ENCODE results near the gene APOBEC3B. TPM values are rescaled to one million over a fixed set of nuclear protein-coding genes. Genes with fewer than 3 reads are reported as not detected.
A peak's percentile ranks its signal among the peaks of the same experiment; 100 is the strongest.
"Not testable (repeated sequence)": the region's sequence is repeated elsewhere in the genome, so short reads cannot be mapped to it uniquely, and the experiment has no call there.

APOBEC3B gene
- 3.2 and 5.5 TPM in 2 replicates for total RNA-seq (2014; rRNA removed; shearing (Covaris generic))

- DNase-seq (ENCODE audit: low spot score), result peak; percentile 82
Measured at GRCh38 chr22:38981992-38982927, at the start of gene APOBEC3B. Gene APOBEC3B (plus strand): TSS chr22:38982347. CDS start chr22:38982454, 107 bp downstream.

- DNase-seq (ENCODE audit: low spot score), result peak; percentile 84
Measured at GRCh38 chr22:38935023-38935422, 47.1 kb upstream of the APOBEC3B start.

- no peak for DNase-seq (ENCODE audit: low spot score)
Measured at GRCh38 chr22:38935616-38936015, 46.5 kb upstream of the APOBEC3B start.

- DNase-seq (ENCODE audit: low spot score), result peak; percentile 19
Measured at GRCh38 chr22:38936562-38936961, 45.6 kb upstream of the APOBEC3B start.

- DNase-seq (ENCODE audit: low spot score), result no peak
Measured at GRCh38 chr22:38937036-38937435, 45.1 kb upstream of the APOBEC3B start.

- no peak for DNase-seq (ENCODE audit: low spot score)
Measured at GRCh38 chr22:38937541-38937940, 44.6 kb upstream of the APOBEC3B start.

- no peak for DNase-seq (ENCODE audit: low spot score)
Measured at GRCh38 chr22:38938221-38938620, 43.9 kb upstream of the APOBEC3B start.

GRCh38 chr22:38938925-38939324, 43.2 kb upstream of the APOBEC3B start:
- DNase-seq (ENCODE audit: low spot score), result no peak

- DNase-seq (ENCODE audit: low spot score), result no peak
Measured at GRCh38 chr22:38940811-38941384, 41.2 kb upstream of the APOBEC3B start.

- DNase-seq (ENCODE audit: low spot score), result no peak
Measured at GRCh38 chr22:38941488-38941987, 40.6 kb upstream of the APOBEC3B start.

GRCh38 chr22:38942702-38943101, 39.4 kb upstream of the APOBEC3B start:
- no peak for DNase-seq (ENCODE audit: low spot score)

- DNase-seq (ENCODE audit: low spot score), result no peak
Measured at GRCh38 chr22:38943201-38943600, 38.9 kb upstream of the APOBEC3B start.

GRCh38 chr22:38943882-38944281, 38.3 kb upstream of the APOBEC3B start:
- no peak for DNase-seq (ENCODE audit: low spot score)

GRCh38 chr22:38944653-38945052, 37.5 kb upstream of the APOBEC3B start:
- no peak for DNase-seq (ENCODE audit: low spot score)

- not testable (repeated sequence) for DNase-seq (ENCODE audit: low spot score)
Measured at GRCh38 chr22:38945706-38946338, 36.3 kb upstream of the APOBEC3B start.

GRCh38 chr22:38946771-38947170, 35.4 kb upstream of the APOBEC3B start:
- DNase-seq (ENCODE audit: low spot score), result no peak

- no peak for DNase-seq (ENCODE audit: low spot score)
Measured at GRCh38 chr22:38947321-38948140, 34.6 kb upstream of the APOBEC3B start.

- DNase-seq (ENCODE audit: low spot score), result no peak
Measured at GRCh38 chr22:38948181-38948940, 33.8 kb upstream of the APOBEC3B start.

- DNase-seq (ENCODE audit: low spot score), result no peak
Measured at GRCh38 chr22:38949889-38950405, 32.2 kb upstream of the APOBEC3B start.

Data from HT-29 (cell line).